HEK293 (cell line): ENCODE data around the gene IL16.

ENCODE experiments used
- CTCF ChIA-PET: fragments of 350-600 bp; formaldehyde crosslinking; extraction: SDS; loops from one replicate; lab custom pipeline; 2021; ENCODE audit warnings: antibody characterized with exemption; lab: Yijun Ruan, JAX
- POLR2A ChIA-PET: fragments of 300-600 bp; formaldehyde crosslinking; extraction: SDS; loops from one replicate; lab custom pipeline; 2020; ENCODE audit warnings: antibody characterized with exemption, inconsistent platforms; lab: Yijun Ruan, JAX
- H3K27ac ChIP-seq: fragments of 200-500 bp; sonication (Bioruptor generic); 2 replicates; pipeline ENCODE4 v1.5.1; 2014; ENCODE audit warnings: low read depth, low read length, control low read depth, inconsistent platforms; ENCODE audit errors: extremely low read depth
- H3K36me3 ChIP-seq, 2 experiments: fragments of 200-500 bp in 1 of 2; sonication (Bioruptor generic) in 1 of 2; 1 replicate in 1 of 2; 2 replicates in 1 of 2; pipeline ENCODE4 v1.5.1; 2014 to 2017; ENCODE audit warnings: inconsistent platforms in 2 of 2, low read length in 2 of 2; ENCODE audit not compliant: control insufficient read depth in 2 of 2, insufficient read depth in 1 of 2
- H3K4me1 ChIP-seq: fragments of 200-500 bp; sonication (Bioruptor generic); 2 replicates; pipeline ENCODE4 v1.5.1; 2014; ENCODE audit warnings: mild to moderate bottlenecking, low read length, inconsistent platforms; ENCODE audit not compliant: control insufficient read depth, insufficient read depth
- H3K4me3 ChIP-seq: 2 replicates; pipeline ENCODE4 v1.5.1; 2011; ENCODE audit warnings: low read depth, mild to moderate bottlenecking, control low read depth, low read length, moderate library complexity
- H3K9me3 ChIP-seq: fragments of 200-500 bp; sonication (Bioruptor generic); 2 replicates; pipeline ENCODE4 v1.5.1; 2014; ENCODE audit warnings: low read depth, low read length, inconsistent platforms; ENCODE audit not compliant: control insufficient read depth, insufficient read depth
- KLF16 ChIP-seq: fragments of 450-650 bp; formaldehyde crosslinking; IDR thresholded peaks from 2 replicates; pipeline ENCODE4 v1.5.1; 2017; ENCODE audit warnings: missing biosample characterization, missing genetic modification characterization
- REST ChIP-seq: fragments of 450-650 bp; formaldehyde crosslinking; IDR thresholded peaks from 2 replicates; pipeline ENCODE4 v1.5.1; 2016; ENCODE audit warnings: missing biosample characterization, missing genetic modification characterization
- WT1 ChIP-seq: fragments of 450-650 bp; formaldehyde crosslinking; IDR thresholded peaks from 2 replicates; pipeline ENCODE4 v1.5.1; 2016; ENCODE audit warnings: missing biosample characterization, missing genetic modification characterization
- YY1 ChIP-seq: fragments of 450-650 bp; formaldehyde crosslinking; IDR thresholded peaks from 2 replicates; pipeline ENCODE4 v1.5.1; 2018; ENCODE audit warnings: missing biosample characterization, missing genetic modification characterization
- ZFP37 ChIP-seq: fragments of 450-650 bp; formaldehyde crosslinking; IDR thresholded peaks from 2 replicates; pipeline ENCODE4 v1.5.1; 2016; ENCODE audit warnings: missing biosample characterization, missing genetic modification characterization
- ZIC2 ChIP-seq: fragments of 450-650 bp; formaldehyde crosslinking; IDR thresholded peaks from 2 replicates; pipeline ENCODE4 v1.5.1; 2016; ENCODE audit warnings: missing biosample characterization, missing genetic modification characterization
- ZNF112 ChIP-seq: fragments of 450-650 bp; formaldehyde crosslinking; IDR thresholded peaks from 2 replicates; pipeline ENCODE4 v1.5.0; 2017; ENCODE audit warnings: missing biosample characterization, missing genetic modification characterization
- ZNF140 ChIP-seq: fragments of 450-650 bp; formaldehyde crosslinking; IDR thresholded peaks from 2 replicates; pipeline ENCODE4 v1.5.1; 2016; ENCODE audit warnings: missing biosample characterization, missing genetic modification characterization
- ZNF18 ChIP-seq: fragments of 450-650 bp; formaldehyde crosslinking; IDR thresholded peaks from 2 replicates; pipeline ENCODE4 v1.5.1; 2016; ENCODE audit warnings: missing biosample characterization, missing genetic modification characterization
- ZNF239 ChIP-seq: fragments of 450-650 bp; formaldehyde crosslinking; IDR thresholded peaks from 2 replicates; pipeline ENCODE4 v1.5.1; 2016; ENCODE audit warnings: missing biosample characterization, missing genetic modification characterization
- ZNF24 ChIP-seq: fragments of 450-650 bp; formaldehyde crosslinking; IDR thresholded peaks from 2 replicates; pipeline ENCODE4 v1.5.1; 2016; ENCODE audit warnings: missing biosample characterization, missing genetic modification characterization
- ZNF394 ChIP-seq: fragments of 450-650 bp; formaldehyde crosslinking; IDR thresholded peaks from 2 replicates; pipeline ENCODE4 v1.5.1; 2016; ENCODE audit warnings: missing biosample characterization, missing genetic modification characterization, mild to moderate bottlenecking, moderate library complexity, borderline replicate concordance
- ZNF560 ChIP-seq: fragments of 450-650 bp; formaldehyde crosslinking; IDR thresholded peaks from 2 replicates; pipeline ENCODE4 v1.5.1; 2017; ENCODE audit warnings: missing biosample characterization, missing genetic modification characterization, borderline replicate concordance
- ZNF707 ChIP-seq: fragments of 450-650 bp; formaldehyde crosslinking; IDR thresholded peaks from 2 replicates; pipeline ENCODE4 v1.5.1; 2016; ENCODE audit warnings: missing biosample characterization, missing genetic modification characterization
- ZSCAN30 ChIP-seq: fragments of 450-650 bp; IDR thresholded peaks from 2 replicates; pipeline ENCODE4 v1.5.1; 2018; ENCODE audit warnings: missing biosample characterization, mild to moderate bottlenecking, missing genetic modification characterization, moderate library complexity
- ZSCAN5A ChIP-seq: fragments of 450-650 bp; formaldehyde crosslinking; IDR thresholded peaks from 2 replicates; pipeline ENCODE4 v1.5.1; 2016; ENCODE audit warnings: missing biosample characterization, missing genetic modification characterization
- TF ChIP-seq, protein P1 (sequence below): fragments of 450-650 bp; formaldehyde crosslinking; IDR thresholded peaks from 2 replicates; pipeline ENCODE4 v1.5.1; 2017; ENCODE audit warnings: missing biosample characterization, missing genetic modification characterization

Gene IL16

GRCh38 chr15:81282911-81283310 lies 86.2 kb downstream of the IL16 start:
- 0 out of 2 replicates have a peak, but pooled peaks cover 2% of the 10 kb centered on the region for H3K4me1 ChIP-seq
- H3K4me3 ChIP-seq = no peak overlapping the region
- no peaks in the 10 kb centered on the region for H3K36me3 ChIP-seq
- H3K27ac ChIP-seq = no peak overlapping the region
- ChIA-PET POLR2A (no interaction called here), CTCF (interaction anchor here (1.0 to 2.0 kb wide), 4 partner anchors 9 to 117 kb away, joined by 4 to 7 read pairs (median 6); no protein-coding TSS in a partner anchor)
- no peaks in the 10 kb centered on the region for H3K9me3 ChIP-seq
- TF ChIP-seq ZNF140 (no peak), WT1 (tag by site-specific recombination) (no peak), ZFP37 (no peak), ZNF18 (tag by site-specific recombination) (no peak), YY1 (tag by site-specific recombination) (no peak), ZSCAN30 (no peak), ZNF394 (tag by site-specific recombination) (no peak), KLF16 (tag by site-specific recombination) (no peak), ZNF707 (tag by site-specific recombination) (no peak), REST (tag by site-specific recombination) (no peak), ZNF24 (tag by site-specific recombination) (no peak), ZNF112 (tag by site-specific recombination) (no peak), ZSCAN5A (tag by site-specific recombination) (no peak), ZNF239 (tag by site-specific recombination) (no peak)
- TF ChIP-seq, protein P1, sequence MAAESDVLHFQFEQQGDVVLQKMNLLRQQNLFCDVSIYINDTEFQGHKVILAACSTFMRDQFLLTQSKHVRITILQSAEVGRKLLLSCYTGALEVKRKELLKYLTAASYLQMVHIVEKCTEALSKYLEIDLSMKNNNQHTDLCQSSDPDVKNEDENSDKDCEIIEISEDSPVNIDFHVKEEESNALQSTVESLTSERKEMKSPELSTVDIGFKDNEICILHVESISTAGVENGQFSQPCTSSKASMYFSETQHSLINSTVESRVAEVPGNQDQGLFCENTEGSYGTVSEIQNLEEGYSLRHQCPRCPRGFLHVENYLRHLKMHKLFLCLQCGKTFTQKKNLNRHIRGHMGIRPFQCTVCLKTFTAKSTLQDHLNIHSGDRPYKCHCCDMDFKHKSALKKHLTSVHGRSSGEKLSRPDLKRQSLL = no peak

- H3K27ac ChIP-seq = no peak overlapping the region
- ChIA-PET POLR2A (no interaction called here), CTCF (interaction anchor here (0.6 to 1.9 kb wide), 3 partner anchors 9 to 1687 kb away, joined by 3 to 6 read pairs (median 5); no protein-coding TSS in a partner anchor)
- no peaks in the 10 kb centered on the region for H3K36me3 ChIP-seq
- 0 out of 2 replicates have a peak, but pooled peaks cover 2% of the 10 kb centered on the region for H3K4me1 ChIP-seq
- TF ChIP-seq ZNF560 (tag by site-specific recombination) (no peak), ZIC2 (tag by site-specific recombination) (no peak)
- H3K4me3 ChIP-seq = no peak overlapping the region
- H3K9me3 ChIP-seq = no peaks in the 10 kb centered on the region
These were observed 87.8 kb downstream of the IL16 start for GRCh38 chr15:81284256-81285031.
